Hepatocyte (in vitro differentiated cells): ENCODE measurements around the gene TENT5C.

Experiments used
- CTCF ChIP-seq: fragments of 200-600 bp; sonication (generic); IDR thresholded peaks from 2 replicates; pipeline ENCODE4 v1.5.1; 2016; ENCODE audit warnings: antibody characterized with exemption, mild to moderate bottlenecking; ENCODE audit not compliant: poor library complexity
- EZH2phosphoT487 ChIP-seq: fragments of 200-600 bp; sonication (generic); IDR thresholded peaks from one replicate; pipeline ENCODE4 v1.6.1; 2018; ENCODE audit warnings: antibody characterized with exemption, mild to moderate bottlenecking, low read depth, moderate library complexity; ENCODE audit not compliant: unreplicated experiment, severe bottlenecking

DNA sequence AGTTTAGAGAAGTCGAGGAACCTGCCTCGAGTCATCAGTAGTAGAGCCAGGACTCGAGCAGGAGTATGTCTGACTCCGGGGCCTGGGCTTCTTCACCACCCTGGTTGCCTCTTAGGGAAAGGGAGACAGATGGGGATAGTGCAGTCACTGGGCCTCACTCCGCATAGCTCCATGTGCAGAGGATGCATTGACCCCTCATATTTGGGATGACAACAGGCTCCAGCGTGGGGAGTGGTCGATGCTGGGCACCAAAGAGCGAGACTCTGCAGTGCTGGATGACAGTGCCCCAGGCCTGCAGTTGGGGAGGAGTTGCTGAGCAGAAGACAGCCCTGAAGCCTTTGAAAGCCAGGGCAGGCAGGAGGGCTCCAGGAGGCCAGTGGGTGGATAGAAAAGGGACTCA is 20.8 kb upstream of the TENT5C start:
- TF ChIP-seq CTCF (no peak), EZH2phosphoT487 (no peak)
